MM.1S (cell line): ENCODE measurements around the gene PADI2.
A peak's percentile ranks its signal among the peaks of the same experiment; 100 is the strongest.

Source experiments
- CTCF ChIP-seq: fragments of 300-600 bp; sonication (generic); IDR thresholded peaks from 2 replicates; pipeline ENCODE4 v1.5.1; 2016; ENCODE audit warnings: antibody characterized with exemption, low read length, mixed read lengths
- EZH2 ChIP-seq: fragments of 300-600 bp; sonication (generic); optimal IDR thresholded peaks from 2 replicates; pipeline ENCODE3; 2017; ENCODE audit warnings: low read depth, mild to moderate bottlenecking, antibody characterized with exemption, low read length, mixed read lengths
- EZH2phosphoT487 ChIP-seq: fragments of 300-600 bp; sonication (generic); IDR thresholded peaks from 2 replicates; pipeline ENCODE4 v1.6.1; 2018; ENCODE audit warnings: antibody characterized with exemption, low read length

DNA sequence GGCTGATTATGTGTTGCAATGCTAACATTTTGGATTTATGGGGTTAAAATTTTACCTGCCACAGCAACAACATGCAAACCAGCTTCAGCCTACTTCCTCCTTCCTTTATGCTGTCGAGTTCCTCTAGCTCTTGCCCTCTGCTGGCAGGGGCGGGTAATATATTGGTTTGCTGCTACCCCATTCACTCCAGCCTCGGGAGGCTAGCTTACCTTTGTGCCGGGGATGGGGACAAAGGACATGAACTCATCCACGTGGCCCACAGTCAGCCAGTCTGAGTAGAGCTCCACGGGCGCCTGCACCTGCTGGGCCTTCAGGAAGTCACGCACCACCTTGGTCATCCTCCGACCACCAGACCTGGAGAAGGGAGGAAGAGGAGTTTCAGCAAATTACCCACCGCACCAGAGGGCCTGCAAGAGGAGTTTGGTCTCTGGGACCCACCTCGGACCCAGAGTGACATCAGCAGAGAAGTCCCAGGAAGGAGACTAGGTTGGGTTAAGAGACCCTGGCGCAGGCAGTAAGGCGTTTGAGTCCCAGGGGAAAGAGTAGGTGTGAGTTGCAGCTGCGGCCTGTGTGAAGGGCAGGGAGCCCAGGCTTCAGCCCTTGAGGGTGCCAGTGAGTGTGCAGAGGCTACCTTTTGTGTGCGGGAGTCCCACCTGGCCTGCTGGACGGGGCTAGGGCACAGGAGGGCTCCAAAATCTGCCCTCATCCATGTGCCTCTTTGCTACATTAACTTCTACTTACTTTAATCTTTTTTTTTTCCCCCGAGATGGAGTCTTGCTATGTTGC lies 43.6 kb downstream of the PADI2 start:
- TF ChIP-seq CTCF = peak; percentile 68
- TF ChIP-seq EZH2 = no peak
- no peak for TF ChIP-seq EZH2phosphoT487
